Stimulated activated naive CD8-positive, alpha-beta T cell treated with anti-CD3 and anti-CD28 coated beads, Interleukin-15, Interleukin-2, amounts not matched to agents 100 U/mL and 50 U/mL, for 24 hours (primary cell): ENCODE results near the gene BLOC1S2.
"Not testable (repeated sequence)": the region's sequence is repeated elsewhere in the genome, so short reads cannot be mapped to it uniquely, and the experiment has no call there.

Experiments used
- ATAC-seq: fragments of 150-1000 bp; cut with Tn5 transposase; one replicate; pipeline ENCODE4 v1.10.0; 2021
- DNase-seq: peaks from one replicate; pipeline ENCODE4 v3.0.0; 2021

BLOC1S2 gene

GRCh38 chr10:100291356-100291755 lies 4.9 kb upstream of the BLOC1S2 start:
- ATAC-seq (no peak), DNase-seq (no peak)

- DNase-seq (no peak), ATAC-seq (no peak)
These were observed 3.2 kb upstream of the BLOC1S2 start for GRCh38 chr10:100289641-100290040.

- ATAC-seq, result no peak
These were observed 1.7 kb upstream of the BLOC1S2 start for GRCh38 chr10:100288196-100288595.

GRCh38 chr10:100287756-100288155 lies 1.3 kb upstream of the BLOC1S2 start:
- ATAC-seq (no peak), DNase-seq (no peak)

More at GRCh38 chr10:100288196-100288595, 1.7 kb upstream of the BLOC1S2 start:
- no peak for DNase-seq

- not testable (repeated sequence) for ATAC-seq, DNase-seq
These were observed 1.2 kb downstream of the BLOC1S2 start for GRCh38 chr10:100285326-100285725.

- DNase-seq (no peak), ATAC-seq (no peak)
These were observed 3.6 kb downstream of the BLOC1S2 start for GRCh38 chr10:100282907-100283306.

GRCh38 chr10:100276971-100277370 lies 9.5 kb downstream of the BLOC1S2 start:
- not testable (repeated sequence) for ATAC-seq

GRCh38 chr10:100267239-100268104 lies 19.0 kb downstream of the BLOC1S2 start, which contains the start of gene CWF19L1:
Gene CWF19L1, minus strand, starts transcription at chr10:100267638. Its CDS starts 45 bp downstream, at chr10:100267593.
- peak; percentile 92 for ATAC-seq
- peak; percentile 85 for DNase-seq

More at GRCh38 chr10:100276971-100277370, 9.5 kb downstream of the BLOC1S2 start:
- not testable (repeated sequence) for DNase-seq

GRCh38 chr10:100265821-100266485 lies 20.5 kb downstream of the BLOC1S2 start:
- no peak for DNase-seq

GRCh38 chr10:100254191-100254590 lies 32.3 kb downstream of the BLOC1S2 start:
- no peak for DNase-seq

More at GRCh38 chr10:100265821-100266485, 20.5 kb downstream of the BLOC1S2 start:
- ATAC-seq, result no peak

GRCh38 chr10:100253041-100253440 lies 33.4 kb downstream of the BLOC1S2 start:
- DNase-seq (no peak), ATAC-seq (no peak)

More at GRCh38 chr10:100254191-100254590, 32.3 kb downstream of the BLOC1S2 start:
- no peak for ATAC-seq

GRCh38 chr10:100248820-100249219 lies 37.7 kb downstream of the BLOC1S2 start:
- no peak for ATAC-seq
- DNase-seq, result no peak

GRCh38 chr10:100245484-100246220 lies 40.8 kb downstream of the BLOC1S2 start:
- no peak for DNase-seq
- ATAC-seq, result no peak

GRCh38 chr10:100239851-100240250 lies 46.6 kb downstream of the BLOC1S2 start:
- ATAC-seq (no peak), DNase-seq (no peak)

- ATAC-seq, result no peak
- DNase-seq, result no peak
These were observed 48.1 kb downstream of the BLOC1S2 start for GRCh38 chr10:100238429-100238828.

GRCh38 chr10:100232101-100232500 lies 54.4 kb downstream of the BLOC1S2 start:
- ATAC-seq, result no peak
- DNase-seq, result no peak

- no peak for DNase-seq
These were observed 56.6 kb downstream of the BLOC1S2 start for GRCh38 chr10:100229819-100230422.

GRCh38 chr10:100223879-100224278 lies 62.6 kb downstream of the BLOC1S2 start:
- no peak for ATAC-seq
- no peak for DNase-seq

More at GRCh38 chr10:100229819-100230422, 56.6 kb downstream of the BLOC1S2 start:
- ATAC-seq, result no peak
